Cardiac septum (tissue), 1 donor: ENCODE results near the gene COG2. TPM values are rescaled to one million over a fixed set of nuclear protein-coding genes. Genes with fewer than 3 reads are reported as not detected.
"Not testable (repeated sequence)": the region's sequence is repeated elsewhere in the genome, so short reads cannot be mapped to it uniquely, and the experiment has no call there.

Experiments used
- DNase-seq: peaks from one replicate; pipeline ENCODE4 v3.0.0-alpha.2; 2020; ENCODE audit warnings: low spot score
- intact Hi-C: fragments of 100-400 bp; cut with DNase I; formaldehyde crosslinking; loops from one replicate; pipeline ENCODE4 v1.14.0; 2022
- total RNA-seq: library from RNA; stranded (reverse); fragmentation: NEBNext Ultra II Directional; extraction: Animal tissue kit (Norgen Biotek cat#: 25700); gene quantifications from one replicate; pipeline ENCODE4 v1.2.1, GENCODE V29; 2021
- donor health status: DM: no; HTN: no; CAD: no.

Gene COG2
- total RNA-seq, 1 donor from 2014 or later, result 19.4 TPM

- no peak for DNase-seq
- intact Hi-C loops, result no loop called here
These were observed 53.9 kb downstream of the COG2 start for GRCh38 chr1:230696218-230696617.

- no peak for DNase-seq
- intact Hi-C loops, result no loop called here
These were observed 54.6 kb downstream of the COG2 start for GRCh38 chr1:230696722-230697437.

- no peak for DNase-seq
- intact Hi-C loops, result no loop called here
These were observed 55.8 kb downstream of the COG2 start for GRCh38 chr1:230698130-230698529.

- DNase-seq, intact Hi-C loops: not testable (repeated sequence)
These were observed 56.7 kb downstream of the COG2 start for GRCh38 chr1:230698964-230699363.

- intact Hi-C loops, result no loop called here
- no peak for DNase-seq
These were observed 57.4 kb downstream of the COG2 start for GRCh38 chr1:230699716-230700115.

GRCh38 chr1:230700132-230700531 lies 57.9 kb downstream of the COG2 start:
- intact Hi-C loops, result no loop called here
- no peak for DNase-seq

- intact Hi-C loops, result no loop called here
- DNase-seq, result no peak
These were observed 59.2 kb downstream of the COG2 start for GRCh38 chr1:230701434-230701833.

- no peak for DNase-seq
- intact Hi-C loops, result no loop called here
These were observed 59.9 kb downstream of the COG2 start for GRCh38 chr1:230701895-230702768.

GRCh38 chr1:230702934-230703678 lies 60.8 kb downstream of the COG2 start:
- intact Hi-C loops, result no loop called here
- no peak for DNase-seq

- intact Hi-C loops, result no loop called here
- no peak for DNase-seq
These were observed 61.6 kb downstream of the COG2 start for GRCh38 chr1:230703679-230704385.

- DNase-seq, result no peak
These were observed 62.5 kb downstream of the COG2 start for GRCh38 chr1:230704830-230705229.

GRCh38 chr1:230705289-230706019 lies 63.2 kb downstream of the COG2 start:
- DNase-seq, result no peak

More at GRCh38 chr1:230704830-230705229, 62.5 kb downstream of the COG2 start:
- intact Hi-C loops, result no loop called here

GRCh38 chr1:230706020-230706699 lies 63.9 kb downstream of the COG2 start:
- intact Hi-C loops, result no loop called here
- DNase-seq, result no peak

More at GRCh38 chr1:230705289-230706019, 63.2 kb downstream of the COG2 start:
- intact Hi-C loops, result no loop called here

- intact Hi-C loops, result no loop called here
- no peak for DNase-seq
These were observed 64.8 kb downstream of the COG2 start for GRCh38 chr1:230706887-230707731.

GRCh38 chr1:230707732-230708630 lies 65.7 kb downstream of the COG2 start:
- intact Hi-C loops, result no loop called here
- no peak for DNase-seq
